A673 (cell line): ENCODE measurements around the gene PGLYRP2. TPM values are rescaled to one million over a fixed set of nuclear protein-coding genes. Genes with fewer than 3 reads are reported as not detected.

ENCODE experiments used
- BruUV-seq: library from RNA; stranded (reverse); fragments of 400-500 nt; replicated peaks from 2 replicates; lab custom pipeline; 2021; lab: Mats Ljungman, UMichigan
- CTCF ChIA-PET: fragments of 300-600 bp; sonication (Branson Sonifier 250); formaldehyde crosslinking; loops from one replicate; lab custom pipeline; 2022; ENCODE audit warnings: antibody characterized with exemption; lab: Charles Lee
- POLR2A ChIA-PET: fragments of 300-600 bp; sonication (Branson Sonifier 250); formaldehyde crosslinking; loops from one replicate; lab custom pipeline; 2022; ENCODE audit warnings: antibody characterized with exemption; ENCODE audit not compliant: low non-redundant PET; lab: Charles Lee
- DNase-seq: peaks from one replicate; pipeline ENCODE4 v3.0.0-alpha.2; 2015; ENCODE audit warnings: low spot score
- H3K27ac ChIP-seq: fragments of 200-600 bp; sonication (generic); 2 replicates; pipeline ENCODE4 v1.5.1; 2016; ENCODE audit warnings: mixed run types, low read depth, mild to moderate bottlenecking, mixed read lengths, antibody characterized with exemption, low read length; ENCODE audit not compliant: poor library complexity, severe bottlenecking
- H3K27me3 ChIP-seq: fragments of 200-600 bp; sonication (generic); replicated peaks from 2 replicates; pipeline ENCODE4 v1.6.1; 2017; ENCODE audit warnings: mixed run types, low read depth, mild to moderate bottlenecking, mixed read lengths, antibody characterized with exemption, low read length; ENCODE audit not compliant: insufficient read depth, poor library complexity
- H3K36me3 ChIP-seq: fragments of 200-600 bp; sonication (generic); 2 replicates; pipeline ENCODE4 v1.6.1; 2016; ENCODE audit warnings: mixed run types, mild to moderate bottlenecking, mixed read lengths, antibody characterized with exemption, low read length; ENCODE audit not compliant: insufficient read depth, poor library complexity, severe bottlenecking
- H3K4me1 ChIP-seq: fragments of 200-600 bp; sonication (generic); 2 replicates; pipeline ENCODE4 v1.6.1; 2017; ENCODE audit warnings: mixed run types, mild to moderate bottlenecking, mixed read lengths, antibody characterized with exemption, low read length; ENCODE audit not compliant: insufficient read depth, poor library complexity, severe bottlenecking
- H3K4me3 ChIP-seq: fragments of 200-600 bp; sonication (generic); 2 replicates; pipeline ENCODE4 v1.5.1; 2016; ENCODE audit warnings: low read depth, mixed run types, mild to moderate bottlenecking, mixed read lengths, low read length; ENCODE audit not compliant: poor library complexity, severe bottlenecking
- H3K9me3 ChIP-seq: fragments of 200-600 bp; sonication (generic); 2 replicates; pipeline ENCODE4 v1.6.1; 2016; ENCODE audit warnings: mixed run types, low read depth, mild to moderate bottlenecking, mixed read lengths, antibody characterized with exemption, low read length; ENCODE audit not compliant: poor library complexity, severe bottlenecking
- EZH2 ChIP-seq: fragments of 200-600 bp; sonication (generic); IDR thresholded peaks from 2 replicates; pipeline ENCODE4 v1.6.1; 2017; ENCODE audit warnings: borderline replicate concordance, low read depth, mild to moderate bottlenecking, mixed read lengths, antibody characterized with exemption, low read length; ENCODE audit not compliant: poor library complexity, severe bottlenecking
- intact Hi-C: fragments of 100-400 bp; cut with micrococcal nuclease; formaldehyde crosslinking; loops from one replicate; pipeline ENCODE4 v1.10.0; 2022; ENCODE audit not compliant: unreplicated experiment
- total RNA-seq: library from RNA; stranded (reverse); gene quantifications from 2 replicates; pipeline ENCODE4 v1.2.3, GENCODE V29; 2021
- TF ChIP-seq, protein P1 (sequence below): fragments of 300-800, 200-600 bp; sonication (generic); conservative IDR thresholded peaks from 2 replicates; pipeline ENCODE4 v1.5.1; 2017; ENCODE audit warnings: low read depth, mild to moderate bottlenecking, antibody characterized with exemption, low read length, moderate library complexity, mixed read lengths

The PGLYRP2 gene
- total RNA-seq, 1 experiment from 2014 or later = 3.5 TPM

DNA sequence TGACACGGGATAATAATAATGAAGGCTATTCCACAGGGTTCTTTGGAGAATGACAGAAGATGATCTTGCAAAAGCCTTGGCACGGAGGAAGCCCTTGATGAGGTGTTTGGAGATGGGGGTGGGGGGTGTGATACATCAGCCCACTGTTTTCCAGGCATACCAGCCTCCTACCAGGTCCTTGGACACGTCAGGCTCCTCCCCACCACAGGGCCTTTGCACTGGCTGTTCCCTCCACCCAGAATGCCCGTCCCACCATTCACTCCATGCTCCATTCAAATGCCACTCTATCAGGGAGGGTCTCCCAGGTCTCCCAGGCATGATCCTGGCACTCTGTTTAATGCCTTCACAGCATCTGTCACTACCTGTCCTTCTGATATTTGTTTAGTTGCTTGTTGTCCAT is 32.2 kb downstream of the PGLYRP2 start:
- Histone ChIP-seq H3K36me3 (no peaks in the 10 kb centered on the region), H3K27ac (no peak overlapping the region), H3K27me3 (no peaks in the 10 kb centered on the region), H3K4me3 (no peak overlapping the region), H3K9me3 (no peaks in the 10 kb centered on the region), H3K4me1 (peaks cover 8% of the 10 kb centered on the region)
- ChIA-PET POLR2A (no interaction called here), CTCF (no interaction called here)
- no peak for TF ChIP-seq EZH2
- TF ChIP-seq, protein P1, sequence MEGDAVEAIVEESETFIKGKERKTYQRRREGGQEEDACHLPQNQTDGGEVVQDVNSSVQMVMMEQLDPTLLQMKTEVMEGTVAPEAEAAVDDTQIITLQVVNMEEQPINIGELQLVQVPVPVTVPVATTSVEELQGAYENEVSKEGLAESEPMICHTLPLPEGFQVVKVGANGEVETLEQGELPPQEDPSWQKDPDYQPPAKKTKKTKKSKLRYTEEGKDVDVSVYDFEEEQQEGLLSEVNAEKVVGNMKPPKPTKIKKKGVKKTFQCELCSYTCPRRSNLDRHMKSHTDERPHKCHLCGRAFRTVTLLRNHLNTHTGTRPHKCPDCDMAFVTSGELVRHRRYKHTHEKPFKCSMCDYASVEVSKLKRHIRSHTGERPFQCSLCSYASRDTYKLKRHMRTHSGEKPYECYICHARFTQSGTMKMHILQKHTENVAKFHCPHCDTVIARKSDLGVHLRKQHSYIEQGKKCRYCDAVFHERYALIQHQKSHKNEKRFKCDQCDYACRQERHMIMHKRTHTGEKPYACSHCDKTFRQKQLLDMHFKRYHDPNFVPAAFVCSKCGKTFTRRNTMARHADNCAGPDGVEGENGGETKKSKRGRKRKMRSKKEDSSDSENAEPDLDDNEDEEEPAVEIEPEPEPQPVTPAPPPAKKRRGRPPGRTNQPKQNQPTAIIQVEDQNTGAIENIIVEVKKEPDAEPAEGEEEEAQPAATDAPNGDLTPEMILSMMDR = no peak
- intact Hi-C loops = no loop called here
- DNase-seq = no peak
- BruUV-seq = no TSS peak

DNA sequence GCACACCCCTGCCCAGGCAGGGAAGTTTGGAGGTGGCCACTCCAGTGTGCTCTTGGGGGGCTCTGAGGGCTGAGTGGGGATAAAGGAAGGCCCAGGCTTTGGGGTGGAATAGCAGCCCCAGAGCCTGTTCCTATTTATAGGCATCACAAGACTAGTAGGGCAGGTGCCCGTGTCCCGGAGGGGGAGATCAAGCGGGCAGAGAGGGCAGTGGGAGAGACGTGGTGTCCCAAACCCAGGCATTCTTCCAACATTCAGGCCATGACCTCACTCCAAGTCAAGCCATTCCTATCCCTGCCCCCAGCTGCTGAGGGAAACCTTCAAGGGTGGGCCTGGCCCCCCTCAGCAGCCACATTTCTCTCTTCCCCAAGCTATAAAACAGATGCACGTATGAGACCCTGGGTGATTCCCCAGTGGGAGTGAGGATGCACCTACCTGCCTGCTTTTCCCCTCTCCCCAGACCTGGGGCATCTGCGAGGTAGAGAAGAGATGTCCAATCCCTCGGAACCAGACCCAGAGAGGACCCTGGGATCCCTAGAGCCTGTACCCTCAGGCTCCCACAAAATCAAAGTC is 33.4 kb downstream of the PGLYRP2 start:
- CTCF ChIA-PET = no interaction called here
- Histone ChIP-seq H3K27ac (no peak overlapping the region), H3K36me3 (no peaks in the 10 kb centered on the region), H3K27me3 (no peaks in the 10 kb centered on the region), H3K9me3 (no peaks in the 10 kb centered on the region), H3K4me1 (peaks cover 8% of the 10 kb centered on the region), H3K4me3 (no peak overlapping the region)
- TF ChIP-seq, protein P1 = no peak
- no peak for TF ChIP-seq EZH2
- no TSS peak for BruUV-seq
- intact Hi-C loops = no loop called here
- no peak for DNase-seq
- POLR2A ChIA-PET = no interaction called here

DNA sequence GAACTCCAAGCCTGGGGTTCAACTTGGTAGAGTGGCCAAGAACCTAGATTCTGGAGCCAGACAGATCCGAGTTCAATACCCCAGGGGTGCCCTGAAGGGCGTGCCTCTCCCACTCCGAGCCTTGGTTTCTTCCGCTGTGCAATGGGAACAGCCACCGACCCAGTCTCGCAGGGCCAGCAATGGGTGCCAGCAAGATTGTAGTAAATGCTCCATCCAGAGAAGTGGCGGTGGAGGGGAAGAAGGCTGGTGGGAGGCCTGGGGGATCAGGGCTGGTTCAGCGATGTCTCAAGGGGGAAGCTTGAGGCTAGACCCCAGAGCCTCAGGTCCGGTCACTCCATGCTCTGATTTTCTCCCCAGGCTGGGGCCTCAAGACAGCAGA is 34.1 kb downstream of the PGLYRP2 start:
- Histone ChIP-seq H3K27me3 (no peaks in the 10 kb centered on the region), H3K4me3 (no peak overlapping the region), H3K36me3 (no peaks in the 10 kb centered on the region), H3K4me1 (peaks cover 8% of the 10 kb centered on the region), H3K27ac (no peak overlapping the region), H3K9me3 (no peaks in the 10 kb centered on the region)
- no TSS peak for BruUV-seq
- TF ChIP-seq, protein P1 = no peak
- TF ChIP-seq EZH2 = no peak
- no peak for DNase-seq
- POLR2A ChIA-PET = no interaction called here
- CTCF ChIA-PET = no interaction called here
- intact Hi-C loops = no loop called here
